Kidney (tissue), 14 donors: ENCODE data around the gene KHDC4. TPM values are rescaled to one million over a fixed set of nuclear protein-coding genes. Genes with fewer than 3 reads are reported as not detected.

Source experiments
- DNase-seq, 5 donors: peaks; one replicate each; pipeline ENCODE4 v3.0.0-alpha.2; 2013 to 2020
- FAIRE-seq: peaks from 2 replicates; lab custom pipeline; 2012; peaks lifted over from hg19 to GRCh38; lab: Jason Lieb, UNC
- H3K27ac ChIP-seq, 2 donors: one replicate each; pipeline ENCODE4 v1.7.0; 2013; ENCODE audit warnings: low read depth in 2 of 2, low read length in 2 of 2, inconsistent platforms in 1 of 2
- H3K27me3 ChIP-seq: one replicate; pipeline ENCODE4 v1.7.1; 2013; ENCODE audit warnings: low read length, inconsistent platforms; ENCODE audit not compliant: control insufficient read depth, insufficient read depth
- H3K36me3 ChIP-seq, 3 donors: one replicate each; pipeline versions ENCODE4 v1.7.0 to v1.7.1; 2013; ENCODE audit warnings: low read length in 3 of 3, control low read depth in 1 of 3, inconsistent platforms in 1 of 3; ENCODE audit not compliant: insufficient read depth in 3 of 3, control insufficient read depth in 2 of 3
- H3K4me1 ChIP-seq, 3 donors: one replicate each; pipeline versions ENCODE4 v1.7.0 to v1.7.1; 2013; ENCODE audit warnings: low read length in 3 of 3, inconsistent platforms in 1 of 3, low read depth in 1 of 3; ENCODE audit not compliant: control insufficient read depth in 2 of 3, insufficient read depth in 2 of 3
- H3K4me3 ChIP-seq, 3 donors: one replicate each; pipeline versions ENCODE4 v1.7.0 to v1.8.1; 2013; ENCODE audit warnings: low read length in 3 of 3, control low read depth in 1 of 3, inconsistent platforms in 1 of 3
- H3K9ac ChIP-seq, 3 donors: one replicate each; pipeline versions ENCODE4 v1.7.0 to v1.7.1; 2013; ENCODE audit warnings: low read length in 3 of 3, control low read depth in 1 of 3, inconsistent platforms in 1 of 3
- H3K9me3 ChIP-seq, 3 donors: one replicate each; pipeline versions ENCODE4 v1.7.0 to v1.7.1; 2013; ENCODE audit warnings: low read length in 3 of 3, control low read depth in 1 of 3, inconsistent platforms in 1 of 3; ENCODE audit not compliant: control insufficient read depth in 2 of 3, insufficient read depth in 1 of 3
- CTCF ChIP-seq: IDR thresholded peaks from 3 replicates; pipeline ENCODE4 v1.5.1; 2012; ENCODE audit warnings: mild to moderate bottlenecking, moderate library complexity, borderline replicate concordance; ENCODE audit not compliant: insufficient read depth; ENCODE audit errors: extremely low read depth
- intact Hi-C: fragments of 100-400 bp; cut with DNase I; formaldehyde crosslinking; loops from one replicate; pipeline ENCODE4 v1.11.1; 2022
- polyA plus RNA-seq: library from polyadenylated mRNA; stranded (reverse); fragments of 350-450 nt; fragmentation: Illumina TruSeq; extraction: RNeasy Lipid Tissue Mini Kit (QIAGEN cat#74804); gene quantifications from one replicate; pipeline ENCODE4 v1.2.3, GENCODE V29; 2014; ENCODE audit warnings: low read depth, low replicate concordance; ENCODE audit not compliant: insufficient read depth
- total RNA-seq: library from RNA; stranded (reverse); fragmentation: NEBNext Ultra II Directional; extraction: Animal tissue kit (Norgen Biotek cat#: 25700); gene quantifications from one replicate; pipeline ENCODE4 v1.2.1, GENCODE V29; 2021
- donor health status: control.
- donor health status: control.
- donor health status: control.
- donor health status: control.
- donor health status: control.
- donor health status: DM: yes; HTN: yes; CAD: no.
- donor health status: Normal renal cell carcinoma (clear cell type).

KHDC4 gene
- total and polyA plus RNA-seq, 2 donors from 2014 or later = 19.8 to 57.4 TPM

GRCh38 chr1:155910621-155911121, 23.5 kb downstream of the KHDC4 start:
- no peaks in the 10 kb centered on the region for H3K27me3 ChIP-seq
- DNase-seq = peak in 4 of 5 donors; percentile 28 to 69 (median 54)
- H3K9me3 ChIP-seq = no peaks in the 10 kb centered on the region
- FAIRE-seq = no peak
- peaks cover 0 to 7% (median 0%) of the 10 kb centered on the region in 3 donors for H3K4me1 ChIP-seq
- H3K27ac ChIP-seq = peak overlapping the region; percentile 81 to 90
- H3K4me3 ChIP-seq = peak overlapping the region; percentile 75 to 94 (median 92)
- H3K36me3 ChIP-seq = peaks cover 4 to 19% (median 14%) of the 10 kb centered on the region in 3 donors
- H3K9ac ChIP-seq = peak overlapping the region; percentile 85 to 98 (median 90)
- TF ChIP-seq CTCF = no peak
- intact Hi-C loops = no loop called here

- Histone ChIP-seq H3K4me3 (peak overlapping the region in 2 of 3 donors; percentile 75 to 94), H3K27me3 (no peaks in the 10 kb centered on the region), H3K9ac (peak overlapping the region in 1 of 3 donors; percentile 85), H3K4me1 (peaks cover 0 to 7% (median 0%) of the 10 kb centered on the region in 3 donors), H3K9me3 (no peaks in the 10 kb centered on the region), H3K36me3 (peaks cover 4 to 22% (median 17%) of the 10 kb centered on the region in 3 donors), H3K27ac (peak overlapping the region in 1 of 2 donors; percentile 14)
- TF ChIP-seq CTCF = no peak
- DNase-seq (no peak), FAIRE-seq (no peak)
- intact Hi-C loops = no loop called here
Measured at GRCh38 chr1:155909894-155910293, 24.3 kb downstream of the KHDC4 start.

- Histone ChIP-seq H3K9ac (no peak overlapping the region), H3K4me1 (no peaks in the 10 kb centered on the region), H3K36me3 (peaks cover 0 to 40% (median 34%) of the 10 kb centered on the region in 3 donors), H3K27me3 (no peaks in the 10 kb centered on the region), H3K27ac (no peak overlapping the region), H3K9me3 (no peaks in the 10 kb centered on the region), H3K4me3 (no peak overlapping the region)
- DNase-seq (no peak), FAIRE-seq (no peak)
- TF ChIP-seq CTCF = no peak
- intact Hi-C loops = no loop called here
Measured at GRCh38 chr1:155904261-155904660, 30.0 kb downstream of the KHDC4 start.
